PC-3 (cell line): ENCODE measurements around the gene LMTK3. TPM values are rescaled to one million over a fixed set of nuclear protein-coding genes. Genes with fewer than 3 reads are reported as not detected.

Experiments
- ATAC-seq: fragments of 200-7000 bp; cut with Tn5 transposase; 2 replicates; pipeline ENCODE4 v1.9.1; 2020; ENCODE audit warnings: mild to moderate bottlenecking, moderate library complexity
- BruUV-seq: library from RNA; stranded (reverse); fragments of 400-500 nt; replicated peaks from 2 replicates; lab custom pipeline; 2021; lab: Mats Ljungman, UMichigan
- CTCF ChIA-PET: fragments of 300-600 bp; sonication (Branson Sonifier 250); formaldehyde crosslinking; loops from one replicate; lab custom pipeline; 2022; ENCODE audit warnings: antibody characterized with exemption; lab: Charles Lee
- POLR2A ChIA-PET: fragments of 300-600 bp; sonication (Branson Sonifier 250); formaldehyde crosslinking; loops from one replicate; lab custom pipeline; 2022; ENCODE audit warnings: antibody characterized with exemption; ENCODE audit not compliant: unreplicated experiment; lab: Charles Lee
- DNase-seq: peaks from one replicate; pipeline ENCODE4 v3.0.0-alpha.2; 2015
- H2AFZ ChIP-seq: fragments of 300-600 bp; sonication (generic); 2 replicates; pipeline ENCODE4 v1.6.0; 2016; ENCODE audit warnings: antibody characterized with exemption, low read length
- H3F3A ChIP-seq: fragments of 300-600 bp; sonication (generic); one replicate; pipeline ENCODE4 v1.6.0; 2017; ENCODE audit warnings: antibody characterized with exemption, low read length, control low read depth, mild to moderate bottlenecking; ENCODE audit not compliant: unreplicated experiment
- H3K27ac ChIP-seq: fragments of 300-600 bp; sonication (generic); 2 replicates; pipeline ENCODE4 v1.5.1; 2016; ENCODE audit warnings: mild to moderate bottlenecking, low read length
- H3K27me3 ChIP-seq: fragments of 300-600 bp; sonication (generic); 2 replicates; pipeline ENCODE4 v1.6.1; 2016; ENCODE audit warnings: low read length, mixed read lengths
- H3K36me3 ChIP-seq: fragments of 300-600 bp; sonication (generic); 2 replicates; pipeline ENCODE4 v1.6.1; 2016; ENCODE audit warnings: low read depth, mixed run types, low read length, mixed read lengths
- H3K4me1 ChIP-seq: fragments of 300-600 bp; sonication (generic); 2 replicates; pipeline ENCODE4 v1.5.1; 2016; ENCODE audit warnings: low read length; ENCODE audit not compliant: insufficient read depth
- H3K4me2 ChIP-seq: fragments of 300-600 bp; sonication (generic); 2 replicates; pipeline ENCODE4 v1.6.0; 2016; ENCODE audit warnings: low read length
- H3K4me3 ChIP-seq: fragments of 300-600 bp; sonication (generic); 2 replicates; pipeline ENCODE4 v1.5.1; 2016; ENCODE audit warnings: mild to moderate bottlenecking, low read length, mixed read lengths
- H3K79me2 ChIP-seq: fragments of 300-600 bp; sonication (generic); 2 replicates; pipeline ENCODE4 v1.6.1; 2017; ENCODE audit warnings: low read length, mixed read lengths
- H3K9ac ChIP-seq: fragments of 300-600 bp; sonication (generic); 2 replicates; pipeline ENCODE4 v1.6.0; 2016; ENCODE audit warnings: mild to moderate bottlenecking, low read length
- H3K9me2 ChIP-seq: fragments of 300-600 bp; sonication (generic); replicated peaks from 2 replicates; pipeline ENCODE4 v1.6.1; 2016; ENCODE audit warnings: mixed run types, low read length, mixed read lengths
- H3K9me3 ChIP-seq: fragments of 300-600 bp; sonication (generic); 2 replicates; pipeline ENCODE4 v1.6.1; 2016; ENCODE audit warnings: low read length, mixed read lengths
- H4K20me1 ChIP-seq: fragments of 300-600 bp; sonication (generic); 2 replicates; pipeline ENCODE4 v1.6.1; 2016; ENCODE audit warnings: low read length, mixed read lengths
- CTCF ChIP-seq: fragments of 300-600 bp; sonication (generic); conservative IDR thresholded peaks from 2 replicates; pipeline ENCODE4 v1.5.1; 2017; ENCODE audit warnings: antibody characterized with exemption, low read depth, mild to moderate bottlenecking, low read length
- EZH2 ChIP-seq: fragments of 300-600 bp; sonication (generic); IDR thresholded peaks from one replicate; pipeline ENCODE4 v1.6.1; 2017; ENCODE audit warnings: antibody characterized with exemption, mild to moderate bottlenecking, low read length; ENCODE audit not compliant: unreplicated experiment
- EZH2phosphoT487 ChIP-seq: fragments of 300-600 bp; sonication (generic); IDR thresholded peaks from 2 replicates; pipeline ENCODE4 v1.6.1; 2018; ENCODE audit warnings: mild to moderate bottlenecking, antibody characterized with exemption, low read length, borderline replicate concordance
- intact Hi-C: fragments of 100-400 bp; cut with micrococcal nuclease; formaldehyde crosslinking; loops from 2 replicates; pipeline ENCODE4 v1.9.0; 2023
- total RNA-seq: library from RNA; depleted of rRNA; stranded (reverse); fragments of >200 nt; gene quantifications from 2 replicates; pipeline ENCODE4 v1.2.3, GENCODE V29; 2014

Gene LMTK3
- total RNA-seq, 1 experiment from 2014 or later = 4.8 TPM

DNA sequence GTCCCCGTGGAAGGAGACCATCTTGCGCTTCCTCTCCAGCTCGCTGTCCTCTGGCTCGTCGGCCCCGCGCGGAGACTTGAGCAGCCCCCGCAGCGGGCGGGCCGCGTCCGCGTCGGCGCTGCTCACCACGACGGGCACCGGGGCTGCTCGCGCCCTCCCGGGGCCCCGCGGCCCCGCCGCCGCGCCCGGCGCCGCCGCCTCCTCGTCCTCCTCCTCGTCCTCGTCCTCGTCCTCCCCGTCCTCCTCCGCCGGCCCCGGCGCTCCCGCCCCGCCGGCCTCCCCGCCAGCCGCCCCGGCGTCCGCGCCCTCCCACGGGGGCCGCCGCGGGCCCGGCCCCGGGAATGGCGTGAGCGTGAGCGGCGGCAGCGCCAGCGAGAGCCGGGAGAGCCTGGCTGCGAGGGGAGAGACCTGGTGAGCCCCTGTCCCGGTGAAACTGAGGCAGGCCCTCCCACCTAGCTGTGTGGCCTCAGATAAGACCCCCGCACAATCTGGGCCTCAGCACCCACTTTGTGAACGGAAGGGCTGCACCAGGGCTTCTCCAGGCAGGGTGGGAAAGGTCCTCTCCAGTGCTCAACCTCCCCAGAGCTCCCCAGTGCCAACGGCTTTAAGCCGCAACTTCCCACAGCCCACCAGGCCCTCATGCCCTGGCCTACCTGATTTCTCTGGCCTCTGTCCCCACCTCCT is 17.8 kb downstream of the LMTK3 start:
- no peak for DNase-seq
- TF ChIP-seq EZH2phosphoT487 (no peak), CTCF (no peak)
- 0 out of 2 replicates have a peak overlapping the region, but pooled peaks have one; percentile 53 for H2AFZ ChIP-seq
- H3K4me1 ChIP-seq = peaks cover 6% of the 10 kb centered on the region
- ATAC-seq = peak; percentile 2; the same call in 1 of the 2 replicates
- H3K27ac ChIP-seq = no peak overlapping the region
- ChIA-PET POLR2A (interaction anchor here (0.6 to 1.4 kb wide), 4 partner anchors 12 to 130 kb away, joined by 3 to 6 read pairs (median 4); partner anchors contain the start of gene TMEM143), CTCF (interaction anchor here (0.5 to 1.5 kb wide), 2 partner anchors 90 to 114 kb away, joined by 3 to 17 read pairs; no protein-coding TSS in a partner anchor)
- H3F3A ChIP-seq = no peaks in the 10 kb centered on the region
- H3K4me3 ChIP-seq = peak overlapping the region; percentile 70
- H3K36me3 ChIP-seq = no peaks in the 10 kb centered on the region
- H3K27me3 ChIP-seq = no peaks in the 10 kb centered on the region
- intact Hi-C loops = no loop called here
- peak overlapping the region; percentile 92 for H3K4me2 ChIP-seq
- no TSS peak for BruUV-seq
- H4K20me1 ChIP-seq = no peaks in the 10 kb centered on the region
- H3K79me2 ChIP-seq = peaks cover 4% of the 10 kb centered on the region; the same call in 1 of the 2 replicates
- peak overlapping the region; percentile 63; the same call in 1 of the 2 replicates for H3K9ac ChIP-seq
- no peaks in the 10 kb centered on the region for H3K9me2 ChIP-seq
- H3K9me3 ChIP-seq = no peaks in the 10 kb centered on the region

- Histone ChIP-seq H3F3A (no peaks in the 10 kb centered on the region), H3K4me1 (peaks cover 13% of the 10 kb centered on the region), H3K36me3 (no peaks in the 10 kb centered on the region), H3K79me2 (peaks cover 4% of the 10 kb centered on the region; the same call in 1 of the 2 replicates), H3K4me2 (peak overlapping the region; percentile 78), H3K9me3 (no peaks in the 10 kb centered on the region), H3K27ac (no peak overlapping the region), H3K27me3 (no peaks in the 10 kb centered on the region), H2AFZ (peak overlapping the region; percentile 60; the same call in 1 of the 2 replicates), H3K9ac (peak overlapping the region; percentile 63; the same call in 1 of the 2 replicates), H3K4me3 (peak overlapping the region; percentile 70), H3K9me2 (no peaks in the 10 kb centered on the region), H4K20me1 (no peaks in the 10 kb centered on the region)
- intact Hi-C loops = no loop called here
- ATAC-seq (peak; percentile 79), DNase-seq (peak; percentile 94)
- TF ChIP-seq CTCF = no peak
- no peak for TF ChIP-seq EZH2phosphoT487
- no peak for TF ChIP-seq EZH2
- ChIA-PET POLR2A (interaction anchor here (0.6 to 1.4 kb wide), 5 partner anchors 13 to 1437 kb away, joined by 3 to 6 read pairs (median 4); partner anchors contain the start of gene TMEM143), CTCF (interaction anchor here (0.5 to 1.5 kb wide), 4 partner anchors 13 to 114 kb away, joined by 3 to 17 read pairs (median 6); no protein-coding TSS in a partner anchor)
- BruUV-seq = no TSS peak
Observed at GRCh38 chr19:48492925-48493717, 18.5 kb downstream of the LMTK3 start.
